Ishikawa (cell line): ENCODE results near the gene ERC1.

Experiments used
- CEBPB ChIP-seq: IDR thresholded peaks from 2 replicates; pipeline ENCODE4 v1.6.1; 2012
- CREB1 ChIP-seq: IDR thresholded peaks from 2 replicates; pipeline ENCODE4 v1.6.1; 2012; ENCODE audit warnings: low read depth
- EGR1 ChIP-seq: IDR thresholded peaks from 2 replicates; pipeline ENCODE4 v1.6.1; 2012
- EP300 ChIP-seq: IDR thresholded peaks from 2 replicates; pipeline ENCODE4 v1.6.1; 2012; ENCODE audit warnings: borderline replicate concordance
- FOXM1 ChIP-seq: IDR thresholded peaks from 2 replicates; pipeline ENCODE4 v1.6.1; 2012; ENCODE audit warnings: low read depth, borderline replicate concordance
- MAX ChIP-seq: IDR thresholded peaks from 2 replicates; pipeline ENCODE4 v1.6.1; 2012
- NFIC ChIP-seq: IDR thresholded peaks from 2 replicates; pipeline ENCODE4 v1.6.1; 2012
- RAD21 ChIP-seq: IDR thresholded peaks from 2 replicates; pipeline ENCODE4 v1.6.1; 2012; ENCODE audit warnings: low read depth
- TAF1 ChIP-seq: IDR thresholded peaks from 2 replicates; pipeline ENCODE4 v1.6.1; 2012; ENCODE audit warnings: low read depth, mild to moderate bottlenecking
- TCF12 ChIP-seq: IDR thresholded peaks from 2 replicates; pipeline ENCODE4 v1.6.1; 2012; ENCODE audit warnings: low read depth
- TEAD4 ChIP-seq: IDR thresholded peaks from 2 replicates; pipeline ENCODE4 v1.6.1; 2012
- USF1 ChIP-seq: IDR thresholded peaks from 2 replicates; pipeline ENCODE4 v1.6.1; 2012
- YY1 ChIP-seq: IDR thresholded peaks from 2 replicates; pipeline ENCODE4 v1.6.1; 2012; ENCODE audit warnings: low read depth
- ZBTB7A ChIP-seq: IDR thresholded peaks from 2 replicates; pipeline ENCODE4 v1.6.1; 2012; ENCODE audit warnings: low read depth
- TF ChIP-seq, protein P1 (sequence below): IDR thresholded peaks from 2 replicates; pipeline ENCODE4 v1.6.1; 2012; ENCODE audit warnings: low read depth, mild to moderate bottlenecking

Gene ERC1

DNA sequence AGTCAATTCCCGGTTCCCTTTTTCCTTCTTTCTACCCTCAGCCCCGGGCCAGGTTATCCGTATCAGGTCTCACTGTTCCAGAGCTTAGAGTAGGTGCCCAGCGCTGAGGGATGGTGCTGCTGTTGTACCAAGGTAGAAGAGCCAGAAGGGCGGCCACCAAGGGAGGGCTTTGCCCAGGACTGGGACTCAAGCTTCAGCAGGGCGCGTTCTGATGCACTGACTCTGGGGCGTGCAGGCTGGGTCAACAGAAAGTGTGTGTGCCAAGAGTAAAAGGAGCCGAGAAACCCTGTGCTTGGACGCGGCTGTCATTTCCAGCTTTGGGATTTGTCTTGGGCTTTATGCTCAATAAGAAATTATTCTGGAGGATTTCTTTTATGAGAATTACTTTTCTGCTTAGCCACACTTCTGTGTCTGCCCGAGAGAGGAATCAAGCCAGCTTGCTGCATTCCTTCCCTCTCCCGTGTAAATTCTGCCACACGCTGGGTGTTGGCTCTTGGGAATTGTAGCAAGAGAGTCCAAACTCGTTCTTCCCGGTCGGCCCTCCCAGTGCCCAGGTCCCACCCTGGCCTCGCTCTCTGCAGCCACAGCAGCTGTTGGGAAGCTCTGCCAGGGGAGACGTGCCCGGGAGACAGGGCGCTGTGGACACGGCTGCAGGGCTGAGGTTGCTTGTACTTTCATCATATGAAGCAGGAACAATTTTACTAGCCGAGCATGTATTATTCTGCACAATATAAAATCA, 505.3 kb downstream of the ERC1 start:
- TF ChIP-seq CREB1, result no peak
- no peak for TF ChIP-seq TCF12
- TF ChIP-seq TAF1, result no peak
- no peak for TF ChIP-seq CEBPB
- no peak for TF ChIP-seq USF1
- TF ChIP-seq, protein P1, sequence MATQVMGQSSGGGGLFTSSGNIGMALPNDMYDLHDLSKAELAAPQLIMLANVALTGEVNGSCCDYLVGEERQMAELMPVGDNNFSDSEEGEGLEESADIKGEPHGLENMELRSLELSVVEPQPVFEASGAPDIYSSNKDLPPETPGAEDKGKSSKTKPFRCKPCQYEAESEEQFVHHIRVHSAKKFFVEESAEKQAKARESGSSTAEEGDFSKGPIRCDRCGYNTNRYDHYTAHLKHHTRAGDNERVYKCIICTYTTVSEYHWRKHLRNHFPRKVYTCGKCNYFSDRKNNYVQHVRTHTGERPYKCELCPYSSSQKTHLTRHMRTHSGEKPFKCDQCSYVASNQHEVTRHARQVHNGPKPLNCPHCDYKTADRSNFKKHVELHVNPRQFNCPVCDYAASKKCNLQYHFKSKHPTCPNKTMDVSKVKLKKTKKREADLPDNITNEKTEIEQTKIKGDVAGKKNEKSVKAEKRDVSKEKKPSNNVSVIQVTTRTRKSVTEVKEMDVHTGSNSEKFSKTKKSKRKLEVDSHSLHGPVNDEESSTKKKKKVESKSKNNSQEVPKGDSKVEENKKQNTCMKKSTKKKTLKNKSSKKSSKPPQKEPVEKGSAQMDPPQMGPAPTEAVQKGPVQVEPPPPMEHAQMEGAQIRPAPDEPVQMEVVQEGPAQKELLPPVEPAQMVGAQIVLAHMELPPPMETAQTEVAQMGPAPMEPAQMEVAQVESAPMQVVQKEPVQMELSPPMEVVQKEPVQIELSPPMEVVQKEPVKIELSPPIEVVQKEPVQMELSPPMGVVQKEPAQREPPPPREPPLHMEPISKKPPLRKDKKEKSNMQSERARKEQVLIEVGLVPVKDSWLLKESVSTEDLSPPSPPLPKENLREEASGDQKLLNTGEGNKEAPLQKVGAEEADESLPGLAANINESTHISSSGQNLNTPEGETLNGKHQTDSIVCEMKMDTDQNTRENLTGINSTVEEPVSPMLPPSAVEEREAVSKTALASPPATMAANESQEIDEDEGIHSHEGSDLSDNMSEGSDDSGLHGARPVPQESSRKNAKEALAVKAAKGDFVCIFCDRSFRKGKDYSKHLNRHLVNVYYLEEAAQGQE, result no peak
- no peak for TF ChIP-seq FOXM1
- TF ChIP-seq MAX, result no peak
- TF ChIP-seq YY1, result no peak
- TF ChIP-seq RAD21, result no peak
- TF ChIP-seq NFIC, result no peak
- no peak for TF ChIP-seq EGR1
- TF ChIP-seq ZBTB7A, result no peak
- TF ChIP-seq TEAD4, result no peak
- no peak for TF ChIP-seq EP300

GRCh38 chr12:1497161-1497560, 506.1 kb downstream of the ERC1 start:
- TF ChIP-seq ZBTB7A (no peak), CEBPB (no peak), MAX (no peak), NFIC (no peak), TAF1 (no peak), EP300 (no peak), USF1 (no peak), TEAD4 (no peak), EGR1 (no peak), CREB1 (no peak), RAD21 (no peak), TCF12 (no peak), FOXM1 (no peak)
- TF ChIP-seq, protein P1, result no peak

DNA sequence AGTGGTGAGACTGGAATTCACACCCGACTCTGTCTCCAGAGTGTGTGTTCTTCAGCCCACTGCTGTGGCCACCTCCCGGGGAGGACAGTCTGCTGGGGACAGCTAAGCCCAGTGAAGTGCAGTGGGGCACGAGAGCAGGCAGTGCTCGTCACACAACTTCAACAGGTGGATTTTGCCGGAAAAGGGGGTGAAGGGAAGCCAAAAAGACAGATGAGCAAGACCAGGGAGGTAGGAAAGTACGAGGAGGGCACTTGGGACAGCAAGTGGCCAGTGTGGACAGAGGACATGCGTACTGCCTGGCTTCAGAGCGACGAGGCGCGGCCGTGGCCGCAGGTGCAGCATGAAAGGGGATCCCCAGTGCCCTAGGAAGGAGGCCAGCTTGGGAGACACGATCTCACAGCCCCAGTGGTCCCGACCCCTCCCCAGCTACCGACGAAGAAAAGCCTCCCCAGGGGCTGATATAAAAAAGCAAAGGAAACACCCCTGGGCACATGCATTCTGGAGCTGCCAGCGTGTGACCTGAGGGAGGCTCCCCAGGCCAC, 507.2 kb downstream of the ERC1 start:
- TF ChIP-seq EP300 (no peak), YY1 (no peak), TCF12 (no peak), CEBPB (no peak), ZBTB7A (no peak), FOXM1 (no peak), RAD21 (no peak), CREB1 (no peak), TAF1 (no peak), USF1 (no peak), TEAD4 (no peak), EGR1 (no peak)
- TF ChIP-seq, protein P1, result no peak

GRCh38 chr12:1499351-1499750, 508.3 kb downstream of the ERC1 start:
- TF ChIP-seq ZBTB7A (no peak), TEAD4 (no peak), EP300 (no peak), USF1 (no peak), YY1 (no peak), TAF1 (no peak), CEBPB (no peak), FOXM1 (no peak), NFIC (no peak), MAX (no peak), CREB1 (no peak), EGR1 (no peak), TCF12 (no peak), RAD21 (no peak)
- TF ChIP-seq, protein P1, result no peak
